Keratinocyte (primary cell): Measurements from ENCODE around the gene RGS6. TPM values are rescaled to one million over a fixed set of nuclear protein-coding genes. Genes with fewer than 3 reads are reported as not detected.

Experiments used
- DNase-seq: peaks from one replicate; pipeline ENCODE4 v3.0.0-alpha.2; 2011; ENCODE audit warnings: low read depth, missing footprints, low spot score
- FAIRE-seq: peaks from 2 replicates; lab custom pipeline; 2011; peaks lifted over from hg19 to GRCh38; lab: Jason Lieb, UNC
- H2AFZ ChIP-seq: 2 replicates; pipeline ENCODE4 v1.6.0; 2012; ENCODE audit warnings: low read length, control low read depth, inconsistent platforms; ENCODE audit not compliant: control insufficient read depth
- H3K27ac ChIP-seq: 2 replicates; pipeline ENCODE4 v1.5.1; 2011; ENCODE audit warnings: low read length; ENCODE audit not compliant: control insufficient read depth, insufficient read depth
- H3K27me3 ChIP-seq: 3 replicates; pipeline ENCODE4 v1.6.0; 2011; ENCODE audit warnings: low read length; ENCODE audit not compliant: control insufficient read depth, insufficient read depth; ENCODE audit errors: extremely low read depth
- H3K36me3 ChIP-seq, 2 experiments: 2 replicates in 1 of 2; 3 replicates in 1 of 2; pipeline ENCODE4 v1.5.1; 2011; ENCODE audit warnings: low read length in 2 of 2, mild to moderate bottlenecking in 1 of 2; ENCODE audit not compliant: control insufficient read depth in 2 of 2, insufficient read depth in 2 of 2; ENCODE audit errors: extremely low read depth in 1 of 2
- H3K4me1 ChIP-seq: 3 replicates; pipeline ENCODE4 v1.5.1; 2011; ENCODE audit warnings: low read length; ENCODE audit not compliant: control insufficient read depth, insufficient read depth; ENCODE audit errors: extremely low read depth
- H3K4me2 ChIP-seq: 3 replicates; pipeline ENCODE4 v1.6.0; 2011; ENCODE audit warnings: low read depth, low read length; ENCODE audit not compliant: control insufficient read depth, insufficient read depth; ENCODE audit errors: extremely low read depth
- H3K4me3 ChIP-seq, 3 experiments: fragments of 200-600 bp in 1 of 3; sonication (generic) in 1 of 3; 2 replicates in 2 of 3; 3 replicates in 1 of 3; pipeline ENCODE4 v1.5.1; 2011 to 2016; ENCODE audit warnings: low read length in 3 of 3, mild to moderate bottlenecking in 3 of 3, control low read depth in 2 of 3, inconsistent platforms in 1 of 3, low read depth in 1 of 3, mixed read lengths in 1 of 3, mixed run types in 1 of 3, moderate library complexity in 1 of 3; ENCODE audit not compliant: control insufficient read depth in 2 of 3, insufficient read depth in 2 of 3; ENCODE audit errors: extremely low read depth in 1 of 3
- H3K79me2 ChIP-seq: 2 replicates; pipeline ENCODE4 v1.6.0; 2012; ENCODE audit warnings: low read length; ENCODE audit not compliant: control insufficient read depth, insufficient read depth
- H3K9ac ChIP-seq: 3 replicates; pipeline ENCODE4 v1.6.0; 2011; ENCODE audit warnings: low read length; ENCODE audit not compliant: control insufficient read depth, insufficient read depth; ENCODE audit errors: extremely low read depth
- H3K9me1 ChIP-seq: 3 replicates; pipeline ENCODE4 v1.6.0; 2011; ENCODE audit warnings: low read length; ENCODE audit not compliant: control insufficient read depth, insufficient read depth; ENCODE audit errors: extremely low read depth
- H3K9me3 ChIP-seq: 2 replicates; pipeline ENCODE4 v1.5.1; 2012; ENCODE audit warnings: low read depth, low read length; ENCODE audit not compliant: control insufficient read depth
- H4K20me1 ChIP-seq: 3 replicates; pipeline ENCODE4 v1.6.0; 2011; ENCODE audit warnings: low read length; ENCODE audit not compliant: control insufficient read depth, insufficient read depth; ENCODE audit errors: extremely low read depth
- EZH2 ChIP-seq: IDR thresholded peaks from one replicate; pipeline ENCODE4 v1.6.1; 2012; ENCODE audit warnings: inconsistent platforms, mild to moderate bottlenecking, low read length, moderate library complexity
- dilution Hi-C: fragments of 300-500 bp; cut with MboI; formaldehyde crosslinking; loops from one replicate; pipeline ENCODE4 v1.7.0; 2020; ENCODE audit warnings: low sequenced_read_pairs; ENCODE audit not compliant: extremely low pct_ligation_motif_present
- polyA plus RNA-seq, 5 experiments: library from polyadenylated mRNA; depleted of rRNA in 3 of 5; stranded (reverse) in 3 of 5; stranded (forward) in 1 of 5; unstranded in 1 of 5; fragments of >200 nt; gene quantifications; 1 replicate in 1 of 5; 2 replicates in 3 of 5; 3 replicates in 1 of 5; pipeline versions ENCODE4 v1.2.1 to v1.2.3, GENCODE V29; 2011 to 2012; ENCODE audit warnings: missing spikeins in 2 of 5, low read depth in 1 of 5, low replicate concordance in 1 of 5
- TF ChIP-seq, protein P1 (sequence below), 3 experiments: IDR thresholded peaks in 1 of 3; conservative IDR thresholded peaks in 1 of 3; optimal IDR thresholded peaks in 1 of 3; 2 replicates in 2 of 3; 3 replicates in 1 of 3; pipeline versions ENCODE3 to v1.5.1; 2011; ENCODE audit warnings: low read length in 3 of 3, mild to moderate bottlenecking in 3 of 3, moderate library complexity in 2 of 3, control low read depth in 1 of 3, inconsistent platforms in 1 of 3; ENCODE audit not compliant: insufficient read depth in 2 of 3; ENCODE audit errors: extremely low read depth in 1 of 3

Gene RGS6
- polyA plus RNA-seq, 1 donor (not counting 4 experiments of a cell fraction or from before 2014, with no cell fraction given) = not detected

DNA sequence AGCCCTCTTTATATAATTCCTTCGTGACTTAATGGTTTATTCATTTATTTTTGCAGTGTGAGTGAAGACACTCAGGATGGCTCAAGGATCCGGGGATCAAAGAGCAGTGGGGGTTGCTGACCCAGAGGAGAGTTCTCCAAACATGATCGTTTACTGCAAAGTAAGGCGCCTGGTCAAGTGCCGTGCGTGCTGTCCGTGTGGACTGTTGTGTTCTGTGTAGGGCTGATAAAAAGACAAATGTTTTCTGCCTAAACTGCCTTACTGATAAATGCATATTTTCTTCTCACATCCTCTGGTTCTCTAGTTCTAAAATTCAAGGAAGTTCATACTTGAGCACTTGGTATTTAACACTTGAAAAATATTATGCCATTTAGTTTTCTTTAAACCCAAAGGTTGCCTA lies 32.5 kb downstream of the RGS6 start:
- no peaks in the 10 kb centered on the region for H3K36me3 ChIP-seq
- H2AFZ ChIP-seq = no peak overlapping the region
- H3K27ac ChIP-seq = no peak overlapping the region
- no peaks in the 10 kb centered on the region for H3K79me2 ChIP-seq
- H3K9me1 ChIP-seq = no peaks in the 10 kb centered on the region
- FAIRE-seq (no peak), DNase-seq (no peak)
- H4K20me1 ChIP-seq = no peaks in the 10 kb centered on the region
- no peak overlapping the region for H3K4me3 ChIP-seq
- H3K4me1 ChIP-seq = no peaks in the 10 kb centered on the region
- H3K27me3 ChIP-seq = no peaks in the 10 kb centered on the region
- no peak overlapping the region for H3K4me2 ChIP-seq
- TF ChIP-seq, protein P1, sequence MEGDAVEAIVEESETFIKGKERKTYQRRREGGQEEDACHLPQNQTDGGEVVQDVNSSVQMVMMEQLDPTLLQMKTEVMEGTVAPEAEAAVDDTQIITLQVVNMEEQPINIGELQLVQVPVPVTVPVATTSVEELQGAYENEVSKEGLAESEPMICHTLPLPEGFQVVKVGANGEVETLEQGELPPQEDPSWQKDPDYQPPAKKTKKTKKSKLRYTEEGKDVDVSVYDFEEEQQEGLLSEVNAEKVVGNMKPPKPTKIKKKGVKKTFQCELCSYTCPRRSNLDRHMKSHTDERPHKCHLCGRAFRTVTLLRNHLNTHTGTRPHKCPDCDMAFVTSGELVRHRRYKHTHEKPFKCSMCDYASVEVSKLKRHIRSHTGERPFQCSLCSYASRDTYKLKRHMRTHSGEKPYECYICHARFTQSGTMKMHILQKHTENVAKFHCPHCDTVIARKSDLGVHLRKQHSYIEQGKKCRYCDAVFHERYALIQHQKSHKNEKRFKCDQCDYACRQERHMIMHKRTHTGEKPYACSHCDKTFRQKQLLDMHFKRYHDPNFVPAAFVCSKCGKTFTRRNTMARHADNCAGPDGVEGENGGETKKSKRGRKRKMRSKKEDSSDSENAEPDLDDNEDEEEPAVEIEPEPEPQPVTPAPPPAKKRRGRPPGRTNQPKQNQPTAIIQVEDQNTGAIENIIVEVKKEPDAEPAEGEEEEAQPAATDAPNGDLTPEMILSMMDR (optimal IDR thresholded peaks at IDR 0.05 in 1 of 3, IDR thresholded peaks at IDR 0.05 in 1 of 3, conservative IDR thresholded peaks at IDR 0.05 in 1 of 3; ENCODE audit: extremely low read depth in 1 of 3, insufficient read depth in 2 of 3, low read length in 3 of 3) = no peak
- TF ChIP-seq EZH2 = no peak
- no peak overlapping the region for H3K9ac ChIP-seq
- H3K9me3 ChIP-seq = no peaks in the 10 kb centered on the region
- dilution Hi-C loops = no loop called here

DNA sequence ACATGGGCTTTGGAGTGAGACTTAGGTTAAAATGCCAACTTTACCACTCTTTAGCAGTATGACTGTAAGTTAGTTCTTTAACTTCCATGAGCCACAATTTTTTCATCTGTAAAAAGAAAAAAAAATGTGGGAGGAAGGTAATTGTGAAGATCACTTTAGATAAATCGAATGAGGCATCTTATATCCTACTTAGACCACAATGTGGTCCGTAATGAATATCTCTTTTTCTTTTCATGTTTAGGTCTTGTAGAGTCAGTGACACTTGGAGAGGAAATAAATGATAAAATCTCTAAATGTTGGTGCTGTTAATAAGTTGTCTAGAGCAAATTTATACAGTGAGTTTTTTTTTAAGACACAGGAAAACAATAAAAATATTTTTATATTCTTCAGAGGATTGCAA lies 34.3 kb downstream of the RGS6 start:
- H3K27ac ChIP-seq = no peak overlapping the region
- H3K4me1 ChIP-seq = no peaks in the 10 kb centered on the region
- FAIRE-seq (no peak), DNase-seq (no peak)
- no peak for TF ChIP-seq EZH2
- TF ChIP-seq, protein P1 (optimal IDR thresholded peaks at IDR 0.05 in 1 of 3, IDR thresholded peaks at IDR 0.05 in 1 of 3, conservative IDR thresholded peaks at IDR 0.05 in 1 of 3; ENCODE audit: extremely low read depth in 1 of 3, insufficient read depth in 2 of 3, low read length in 3 of 3) = no peak
- H3K9ac ChIP-seq = no peak overlapping the region
- H3K27me3 ChIP-seq = no peaks in the 10 kb centered on the region
- H3K4me3 ChIP-seq = no peak overlapping the region
- no peaks in the 10 kb centered on the region for H3K9me3 ChIP-seq
- no peaks in the 10 kb centered on the region for H3K79me2 ChIP-seq
- H3K9me1 ChIP-seq = no peaks in the 10 kb centered on the region
- H2AFZ ChIP-seq = no peak overlapping the region
- dilution Hi-C loops = no loop called here
- H3K36me3 ChIP-seq = no peaks in the 10 kb centered on the region
- no peaks in the 10 kb centered on the region for H4K20me1 ChIP-seq
- no peak overlapping the region for H3K4me2 ChIP-seq
